Muscle of leg (tissue), 11 donors: ENCODE measurements around the gene TMEM87B. TPM values are rescaled to one million over a fixed set of nuclear protein-coding genes. Genes with fewer than 3 reads are reported as not detected.
A peak's percentile ranks its signal among the peaks of the same experiment; 100 is the strongest.

Source experiments
- DNase-seq: peaks from one replicate; pipeline ENCODE4 v3.0.0; 2013
- H3K27ac ChIP-seq: one replicate; pipeline ENCODE4 v1.5.1; 2013; ENCODE audit warnings: mild to moderate bottlenecking, low read length, control low read depth
- H3K27me3 ChIP-seq: one replicate; pipeline ENCODE4 v1.6.1; 2013; ENCODE audit warnings: low read length; ENCODE audit not compliant: control insufficient read depth, insufficient read depth
- H3K36me3 ChIP-seq: one replicate; pipeline ENCODE4 v1.6.1; 2013; ENCODE audit warnings: low read length; ENCODE audit not compliant: control insufficient read depth, insufficient read depth
- H3K4me1 ChIP-seq: one replicate; pipeline ENCODE4 v1.6.1; 2013; ENCODE audit warnings: low read length; ENCODE audit not compliant: control insufficient read depth, insufficient read depth
- H3K4me3 ChIP-seq: one replicate; pipeline ENCODE4 v1.5.1; 2013; ENCODE audit warnings: low read length, control low read depth
- H3K9me3 ChIP-seq: replicated peaks from 2 replicates; pipeline ENCODE4 v1.6.1; 2013; ENCODE audit warnings: low read depth, low read length; ENCODE audit not compliant: control insufficient read depth
- WGBS: methylation state at CpG from one replicate; pipeline ENCODE4 v1.1.5; 2013; ENCODE audit warnings: missing lambda C conversion rate; ENCODE audit not compliant: insufficient coverage; 5-methylcytosine and 5-hydroxymethylcytosine counted together
- polyA plus RNA-seq, 8 donors: library from polyadenylated mRNA; unstranded; fragments of 120-200 nt; gene quantifications; one replicate each; pipeline versions ENCODE4 v1.2.1 to v1.2.3, GENCODE V29; 2013; ENCODE audit warnings: inconsistent platforms in 1 of 8, low replicate concordance in 1 of 8; ENCODE audit not compliant: insufficient read length in 8 of 8, insufficient read depth in 1 of 8
- total RNA-seq: library from RNA; stranded (reverse); fragments of 120-200 nt; gene quantifications from one replicate; pipeline ENCODE4 v1.2.4, GENCODE V29; 2013

Gene TMEM87B
- total and polyA plus RNA-seq, 9 donors: 11.6 to 24.5 (median 15.1) TPM

- DNase-seq: no peak
- Histone ChIP-seq H3K27ac (no peak overlapping the region), H3K27me3 (no peaks in the 10 kb centered on the region), H3K4me3 (no peak overlapping the region), H3K9me3 (no peaks in the 10 kb centered on the region), H3K36me3 (no peaks in the 10 kb centered on the region), H3K4me1 (no peaks in the 10 kb centered on the region)
- 9% methylated on average over 1 of the region's 3 CpGs for WGBS
These were observed 34.5 kb upstream of the TMEM87B start for GRCh38 chr2:112020561-112020960.

- Histone ChIP-seq H3K27me3 (no peaks in the 10 kb centered on the region), H3K36me3 (no peaks in the 10 kb centered on the region), H3K4me1 (no peaks in the 10 kb centered on the region), H3K4me3 (no peak overlapping the region), H3K9me3 (no peaks in the 10 kb centered on the region), H3K27ac (no peak overlapping the region)
- DNase-seq: no peak
- WGBS: 92% methylated on average over 10 of the region's 10 CpGs
These were observed 33.8 kb upstream of the TMEM87B start for GRCh38 chr2:112021290-112021689.

- Histone ChIP-seq H3K27ac (no peak overlapping the region), H3K4me1 (no peaks in the 10 kb centered on the region), H3K36me3 (no peaks in the 10 kb centered on the region), H3K4me3 (no peak overlapping the region), H3K9me3 (no peaks in the 10 kb centered on the region), H3K27me3 (no peaks in the 10 kb centered on the region)
- DNase-seq: peak; percentile 6
- WGBS: 79% methylated on average over 6 of the region's 8 CpGs
These were observed 33.3 kb upstream of the TMEM87B start for GRCh38 chr2:112021781-112022231.

GRCh38 chr2:112023707-112024106, 31.4 kb upstream of the TMEM87B start:
- Histone ChIP-seq H3K36me3 (no peaks in the 10 kb centered on the region), H3K27me3 (no peaks in the 10 kb centered on the region), H3K4me3 (no peak overlapping the region), H3K4me1 (no peaks in the 10 kb centered on the region), H3K27ac (peak overlapping the region; percentile 15), H3K9me3 (no peaks in the 10 kb centered on the region)
- no peak for DNase-seq
- WGBS: 100% methylated on average over 1 of the region's 5 CpGs

GRCh38 chr2:112024231-112024630, 30.8 kb upstream of the TMEM87B start:
- H3K27ac ChIP-seq: no peak overlapping the region
- no peak overlapping the region for H3K4me3 ChIP-seq
- H3K4me1 ChIP-seq: no peaks in the 10 kb centered on the region
- H3K27me3 ChIP-seq: no peaks in the 10 kb centered on the region
- DNase-seq: peak; percentile 59
- H3K36me3 ChIP-seq: no peaks in the 10 kb centered on the region
- WGBS: 78% methylated on average over 9 of the region's 9 CpGs
- H3K9me3 ChIP-seq: no peaks in the 10 kb centered on the region

- Histone ChIP-seq H3K4me3 (no peak overlapping the region), H3K4me1 (no peaks in the 10 kb centered on the region), H3K9me3 (no peaks in the 10 kb centered on the region), H3K36me3 (no peaks in the 10 kb centered on the region), H3K27ac (no peak overlapping the region), H3K27me3 (no peaks in the 10 kb centered on the region)
- 96% methylated on average over 11 of the region's 12 CpGs for WGBS
- no peak for DNase-seq
These were observed 30.1 kb upstream of the TMEM87B start for GRCh38 chr2:112024896-112025491.

GRCh38 chr2:112026509-112026908, 28.6 kb upstream of the TMEM87B start:
- DNase-seq: peak; percentile 42
- Histone ChIP-seq H3K27ac (no peak overlapping the region), H3K36me3 (no peaks in the 10 kb centered on the region), H3K4me3 (no peak overlapping the region), H3K9me3 (no peaks in the 10 kb centered on the region), H3K27me3 (no peaks in the 10 kb centered on the region), H3K4me1 (no peaks in the 10 kb centered on the region)
- WGBS: 87% methylated on average over 4 of the region's 8 CpGs

GRCh38 chr2:112027767-112028166, 27.3 kb upstream of the TMEM87B start:
- Histone ChIP-seq H3K9me3 (no peaks in the 10 kb centered on the region), H3K27ac (no peak overlapping the region), H3K4me3 (no peak overlapping the region), H3K4me1 (peaks cover 3% of the 10 kb centered on the region), H3K36me3 (no peaks in the 10 kb centered on the region), H3K27me3 (no peaks in the 10 kb centered on the region)
- DNase-seq: no peak
- WGBS: no CpG with 5 or more reads among the region's 3 CpGs

- no peak overlapping the region for H3K27ac ChIP-seq
- peaks cover 6% of the 10 kb centered on the region for H3K4me1 ChIP-seq
- 70% methylated on average over 2 of the region's 2 CpGs for WGBS
- DNase-seq: no peak
- H3K36me3 ChIP-seq: no peaks in the 10 kb centered on the region
- no peak overlapping the region for H3K4me3 ChIP-seq
- no peaks in the 10 kb centered on the region for H3K9me3 ChIP-seq
- H3K27me3 ChIP-seq: no peaks in the 10 kb centered on the region
These were observed 25.9 kb upstream of the TMEM87B start for GRCh38 chr2:112029164-112029563.

GRCh38 chr2:112031473-112032223, 23.4 kb upstream of the TMEM87B start:
- 0% methylated on average over 5 of the region's 12 CpGs for WGBS
- Histone ChIP-seq H3K4me1 (peaks cover 6% of the 10 kb centered on the region), H3K36me3 (no peaks in the 10 kb centered on the region), H3K27me3 (no peaks in the 10 kb centered on the region), H3K9me3 (no peaks in the 10 kb centered on the region), H3K27ac (peak overlapping the region; percentile 31), H3K4me3 (no peak overlapping the region)
- peak; percentile 72 for DNase-seq
